Astrocyte (in vitro differentiated cells and primary cell): ENCODE results near the gene DNAJC18.

Source experiments
- CTCF ChIP-seq: IDR thresholded peaks from 2 replicates; pipeline ENCODE4 v1.5.1; 2011; ENCODE audit warnings: low read depth, mild to moderate bottlenecking, inconsistent platforms, low read length, moderate library complexity; ENCODE audit not compliant: insufficient read depth
- EZH2 ChIP-seq: IDR thresholded peaks from 2 replicates; pipeline ENCODE4 v1.6.1; 2012; ENCODE audit warnings: mild to moderate bottlenecking, low read length, inconsistent platforms; ENCODE audit not compliant: insufficient read depth

GRCh38 chr5:139414581-139415130 is 24.7 kb downstream of the DNAJC18 start:
- no peak for TF ChIP-seq CTCF
- TF ChIP-seq EZH2 = no peak
